ENCODE measurements around the gene NTF4. TPM values are rescaled to one million over a fixed set of nuclear protein-coding genes. Genes with fewer than 3 reads are reported as not detected.
A peak's percentile ranks its signal among the peaks of the same experiment; 100 is the strongest.
"Not testable (repeated sequence)": the region's sequence is repeated elsewhere in the genome, so short reads cannot be mapped to it uniquely, and the experiment has no call there.

Gene NTF4
- total RNA-seq, 1 donor from 2014 or later, result 0.58 TPM

GRCh38 chr19:49020931-49021895, 43.4 kb downstream of the NTF4 start:
- Histone ChIP-seq H3K4me3 (ENCODE audit: low read depth, low read length) (no peak overlapping the region), H3K36me3 (ENCODE audit: control insufficient read depth, insufficient read depth, low read length) (no peaks in the 10 kb centered on the region), H3K27me3 (ENCODE audit: control insufficient read depth, insufficient read depth, low read length) (no peaks in the 10 kb centered on the region)
- no peak for TF ChIP-seq CTCF (IDR thresholded peaks at IDR 0.05; ENCODE audit: insufficient read depth, low read length, poor library complexity, severe bottlenecking)
- no peak for DNase-seq (ENCODE audit: low read depth)

GRCh38 chr19:49020342-49020741, 44.3 kb downstream of the NTF4 start:
- no peak for DNase-seq (ENCODE audit: low read depth)
- Histone ChIP-seq H3K27me3 (ENCODE audit: control insufficient read depth, insufficient read depth, low read length) (no peaks in the 10 kb centered on the region), H3K36me3 (ENCODE audit: control insufficient read depth, insufficient read depth, low read length) (no peaks in the 10 kb centered on the region)

DNA sequence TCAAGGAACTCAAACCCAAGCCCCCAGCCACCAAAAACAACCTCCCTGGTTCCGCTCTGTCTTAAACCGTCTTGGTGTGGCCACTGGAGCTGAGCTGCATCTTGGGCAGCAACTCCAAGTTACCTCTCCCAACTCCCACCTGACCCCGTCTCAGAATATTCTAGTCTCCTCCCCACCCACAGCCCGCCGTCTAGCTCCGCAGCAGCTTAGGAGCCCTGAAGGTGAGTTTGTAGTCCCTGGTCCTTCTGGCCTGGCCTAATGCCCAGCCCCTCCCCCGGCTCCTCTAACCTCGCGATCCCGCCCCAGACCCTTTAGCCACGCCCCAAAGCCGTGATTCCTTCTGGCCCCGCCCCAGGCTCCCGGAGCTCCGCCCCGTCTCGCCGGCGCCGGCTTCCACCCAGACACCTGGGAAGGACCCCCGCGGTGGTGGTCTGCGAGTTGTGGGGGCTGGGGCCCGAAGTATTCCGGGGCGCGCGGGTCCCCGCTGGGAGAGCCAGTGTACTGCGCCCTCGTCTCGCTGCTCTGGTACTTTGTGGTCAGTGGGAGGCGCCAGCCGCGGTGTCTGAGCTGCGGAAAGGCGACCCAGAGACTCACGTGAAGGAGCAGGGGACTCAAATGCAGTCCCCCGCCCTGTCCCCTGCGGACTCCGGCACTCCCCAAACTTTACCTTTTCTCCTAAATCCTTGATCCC, 45.2 kb downstream of the NTF4 start:
- DNase-seq (ENCODE audit: low read depth), result no peak
- H3K4me3 ChIP-seq (ENCODE audit: low read depth, low read length), result peak overlapping the region; percentile 23
- no peaks in the 10 kb centered on the region for H3K36me3 ChIP-seq (ENCODE audit: control insufficient read depth, insufficient read depth, low read length)
- H3K27me3 ChIP-seq (ENCODE audit: control insufficient read depth, insufficient read depth, low read length), result no peaks in the 10 kb centered on the region
- peak; percentile 31 for TF ChIP-seq CTCF (IDR thresholded peaks at IDR 0.05; ENCODE audit: insufficient read depth, low read length, poor library complexity, severe bottlenecking)

More at GRCh38 chr19:49020342-49020741, 44.3 kb downstream of the NTF4 start:
- H3K4me3 ChIP-seq (ENCODE audit: low read depth, low read length), result no peak overlapping the region
- no peak for TF ChIP-seq CTCF (IDR thresholded peaks at IDR 0.05; ENCODE audit: insufficient read depth, low read length, poor library complexity, severe bottlenecking)

GRCh38 chr19:49018388-49019241, 46.0 kb downstream of the NTF4 start:
- H3K36me3 ChIP-seq (ENCODE audit: control insufficient read depth, insufficient read depth, low read length); DNase-seq (ENCODE audit: low read depth); H3K4me3 ChIP-seq (ENCODE audit: low read depth, low read length): not testable (repeated sequence)

DNA sequence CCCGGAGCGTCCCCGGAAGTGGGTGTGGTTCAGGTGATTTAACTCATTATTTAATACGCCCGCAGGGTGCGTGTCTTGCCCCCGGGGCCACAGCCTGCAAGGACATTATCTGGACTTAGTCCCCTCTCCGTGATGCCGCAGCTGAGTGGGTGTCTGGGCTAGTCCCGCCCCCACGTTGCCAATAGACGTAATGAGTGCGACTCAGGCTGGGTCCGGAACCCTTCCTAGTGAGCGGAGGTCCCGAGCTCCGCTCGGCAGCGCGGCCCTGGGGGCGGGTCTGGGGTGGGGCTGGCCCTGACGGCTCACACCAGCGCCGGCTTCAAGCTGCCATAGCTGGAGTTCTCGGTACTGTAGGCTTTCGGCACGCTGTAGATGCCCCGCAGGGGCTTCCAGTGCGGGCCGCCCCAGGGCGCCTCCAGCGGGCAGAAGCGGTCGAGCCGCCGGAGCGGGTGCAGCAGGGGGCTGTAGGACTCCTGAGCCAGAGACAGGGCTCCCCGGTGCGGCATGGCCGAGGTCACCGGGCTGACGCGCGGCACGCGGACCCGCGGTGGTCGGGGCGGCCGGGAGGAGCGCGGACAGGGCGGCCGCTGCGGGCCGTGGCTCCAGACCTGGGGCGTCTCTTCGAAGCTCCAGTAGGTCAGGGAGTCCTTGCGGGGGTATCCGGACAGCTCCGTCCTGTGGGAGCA, 46.8 kb downstream of the NTF4 start:
- H3K27me3 ChIP-seq (ENCODE audit: control insufficient read depth, insufficient read depth, low read length), result no peaks in the 10 kb centered on the region
- no peaks in the 10 kb centered on the region for H3K36me3 ChIP-seq (ENCODE audit: control insufficient read depth, insufficient read depth, low read length)
- no peak for DNase-seq (ENCODE audit: low read depth)
- peak; percentile 71 for TF ChIP-seq CTCF (IDR thresholded peaks at IDR 0.05; ENCODE audit: insufficient read depth, low read length, poor library complexity, severe bottlenecking)
- H3K4me3 ChIP-seq (ENCODE audit: low read depth, low read length), result peak overlapping the region; percentile 28

More at GRCh38 chr19:49018388-49019241, 46.0 kb downstream of the NTF4 start:
- not testable (repeated sequence) for H3K27me3 ChIP-seq (ENCODE audit: control insufficient read depth, insufficient read depth, low read length)
